ENCODE results near the gene PKIG. TPM values are rescaled to one million over a fixed set of nuclear protein-coding genes. Genes with fewer than 3 reads are reported as not detected.

PKIG gene
- polyA plus RNA-seq, 1 of the 3 experiments (the other 2 are of a cell fraction): 92.9 TPM

DNA sequence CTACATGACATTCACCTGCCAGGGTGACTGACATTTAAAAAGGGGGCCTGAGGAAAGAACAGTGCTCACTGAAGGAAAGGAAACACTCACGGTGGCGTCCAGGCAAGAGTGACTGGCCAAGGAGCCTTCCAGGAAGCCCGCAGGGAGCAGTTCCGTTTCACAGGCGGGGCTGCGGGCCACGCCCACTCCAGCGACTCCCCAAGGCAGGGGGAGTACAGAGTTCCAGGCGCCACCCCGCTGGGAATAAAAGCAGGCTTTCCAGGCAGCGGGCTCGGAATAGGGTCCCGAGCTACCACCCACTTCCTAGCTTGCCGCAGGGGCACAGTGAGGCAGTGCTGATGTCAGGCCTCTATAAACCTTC lies 34.2 kb downstream of the PKIG start:
- ChIA-PET CTCF (interaction anchor here (1.6 kb wide), 1 partner anchor 232 kb away, joined by 5 read pairs; no protein-coding TSS in a partner anchor), POLR2A (no interaction called here)
- WGBS (ENCODE audit: low lambda C conversion rate): 93% methylated on average over 5 of the region's 14 CpGs
- Histone ChIP-seq H3K27me3 (ENCODE audit: insufficient read depth) (no peaks in the 10 kb centered on the region), H3K27ac (ENCODE audit: low read depth in 2 of 2, low read length in 1 of 2) (no peak overlapping the region), H3K79me2 (ENCODE audit: insufficient read depth) (peaks cover 4% of the 10 kb centered on the region; the same call in 1 of the 2 replicates), H3K9me3 (no peaks in the 10 kb centered on the region), H3F3A (replicated peaks; ENCODE audit: insufficient read depth) (no peaks in the 10 kb centered on the region), H3K4me1 (ENCODE audit: control insufficient read depth in 1 of 2, insufficient read depth in 2 of 2, low read depth in 1 of 2, low read length in 1 of 2) (no peaks in the 10 kb centered on the region), H3K4me3 (ENCODE audit: low read depth in 2 of 2, low read length in 1 of 2) (no peak overlapping the region), H3K36me3 (replicated peaks in 1 of 2; ENCODE audit: control insufficient read depth in 1 of 2, insufficient read depth in 2 of 2, low read length in 1 of 2) (peaks cover 9 to 42% of the 10 kb centered on the region in 2 experiments), H3K4me2 (no peak overlapping the region), H2AFZ (ENCODE audit: low read depth) (no peak overlapping the region), H3K9me2 (no peaks in the 10 kb centered on the region), H3K9ac (no peak overlapping the region), H4K20me1 (ENCODE audit: insufficient read depth) (no peaks in the 10 kb centered on the region)
- TF ChIP-seq, protein P1, sequence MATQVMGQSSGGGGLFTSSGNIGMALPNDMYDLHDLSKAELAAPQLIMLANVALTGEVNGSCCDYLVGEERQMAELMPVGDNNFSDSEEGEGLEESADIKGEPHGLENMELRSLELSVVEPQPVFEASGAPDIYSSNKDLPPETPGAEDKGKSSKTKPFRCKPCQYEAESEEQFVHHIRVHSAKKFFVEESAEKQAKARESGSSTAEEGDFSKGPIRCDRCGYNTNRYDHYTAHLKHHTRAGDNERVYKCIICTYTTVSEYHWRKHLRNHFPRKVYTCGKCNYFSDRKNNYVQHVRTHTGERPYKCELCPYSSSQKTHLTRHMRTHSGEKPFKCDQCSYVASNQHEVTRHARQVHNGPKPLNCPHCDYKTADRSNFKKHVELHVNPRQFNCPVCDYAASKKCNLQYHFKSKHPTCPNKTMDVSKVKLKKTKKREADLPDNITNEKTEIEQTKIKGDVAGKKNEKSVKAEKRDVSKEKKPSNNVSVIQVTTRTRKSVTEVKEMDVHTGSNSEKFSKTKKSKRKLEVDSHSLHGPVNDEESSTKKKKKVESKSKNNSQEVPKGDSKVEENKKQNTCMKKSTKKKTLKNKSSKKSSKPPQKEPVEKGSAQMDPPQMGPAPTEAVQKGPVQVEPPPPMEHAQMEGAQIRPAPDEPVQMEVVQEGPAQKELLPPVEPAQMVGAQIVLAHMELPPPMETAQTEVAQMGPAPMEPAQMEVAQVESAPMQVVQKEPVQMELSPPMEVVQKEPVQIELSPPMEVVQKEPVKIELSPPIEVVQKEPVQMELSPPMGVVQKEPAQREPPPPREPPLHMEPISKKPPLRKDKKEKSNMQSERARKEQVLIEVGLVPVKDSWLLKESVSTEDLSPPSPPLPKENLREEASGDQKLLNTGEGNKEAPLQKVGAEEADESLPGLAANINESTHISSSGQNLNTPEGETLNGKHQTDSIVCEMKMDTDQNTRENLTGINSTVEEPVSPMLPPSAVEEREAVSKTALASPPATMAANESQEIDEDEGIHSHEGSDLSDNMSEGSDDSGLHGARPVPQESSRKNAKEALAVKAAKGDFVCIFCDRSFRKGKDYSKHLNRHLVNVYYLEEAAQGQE (IDR thresholded peaks at IDR 0.05; ENCODE audit: low read depth, low read length): no peak
- TF ChIP-seq NFIC (IDR thresholded peaks at IDR 0.05; ENCODE audit: borderline replicate concordance) (no peak), RAD21 (IDR thresholded peaks at IDR 0.05; ENCODE audit: low read length) (no peak), FOXJ3 (CRISPR knock-in tag; IDR thresholded peaks at IDR 0.05) (no peak), EZH2phosphoT487 (IDR thresholded peaks at IDR 0.05; ENCODE audit: borderline replicate concordance, low read depth) (no peak)
- TF ChIP-seq, protein P2, sequence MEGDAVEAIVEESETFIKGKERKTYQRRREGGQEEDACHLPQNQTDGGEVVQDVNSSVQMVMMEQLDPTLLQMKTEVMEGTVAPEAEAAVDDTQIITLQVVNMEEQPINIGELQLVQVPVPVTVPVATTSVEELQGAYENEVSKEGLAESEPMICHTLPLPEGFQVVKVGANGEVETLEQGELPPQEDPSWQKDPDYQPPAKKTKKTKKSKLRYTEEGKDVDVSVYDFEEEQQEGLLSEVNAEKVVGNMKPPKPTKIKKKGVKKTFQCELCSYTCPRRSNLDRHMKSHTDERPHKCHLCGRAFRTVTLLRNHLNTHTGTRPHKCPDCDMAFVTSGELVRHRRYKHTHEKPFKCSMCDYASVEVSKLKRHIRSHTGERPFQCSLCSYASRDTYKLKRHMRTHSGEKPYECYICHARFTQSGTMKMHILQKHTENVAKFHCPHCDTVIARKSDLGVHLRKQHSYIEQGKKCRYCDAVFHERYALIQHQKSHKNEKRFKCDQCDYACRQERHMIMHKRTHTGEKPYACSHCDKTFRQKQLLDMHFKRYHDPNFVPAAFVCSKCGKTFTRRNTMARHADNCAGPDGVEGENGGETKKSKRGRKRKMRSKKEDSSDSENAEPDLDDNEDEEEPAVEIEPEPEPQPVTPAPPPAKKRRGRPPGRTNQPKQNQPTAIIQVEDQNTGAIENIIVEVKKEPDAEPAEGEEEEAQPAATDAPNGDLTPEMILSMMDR (IDR thresholded peaks at IDR 0.05): no peak
- DNase-seq: no peak

GRCh38 chr20:44618318-44618731 lies 35.9 kb downstream of the PKIG start:
- ChIA-PET POLR2A (no interaction called here), CTCF (interaction anchor here (0.7 to 1.2 kb wide), 4 partner anchors 8 to 232 kb away, joined by 3 to 6 read pairs (median 4); no protein-coding TSS in a partner anchor)
- Histone ChIP-seq H3K4me3 (ENCODE audit: low read depth in 2 of 2, low read length in 1 of 2) (no peak overlapping the region), H3K27ac (ENCODE audit: low read depth in 2 of 2, low read length in 1 of 2) (no peak overlapping the region), H2AFZ (ENCODE audit: low read depth) (no peak overlapping the region), H4K20me1 (ENCODE audit: insufficient read depth) (no peaks in the 10 kb centered on the region), H3K9me3 (no peaks in the 10 kb centered on the region), H3K79me2 (ENCODE audit: insufficient read depth) (no peaks in the 10 kb centered on the region), H3K4me1 (ENCODE audit: control insufficient read depth in 1 of 2, insufficient read depth in 2 of 2, low read depth in 1 of 2, low read length in 1 of 2) (no peaks in the 10 kb centered on the region), H3K36me3 (replicated peaks in 1 of 2; ENCODE audit: control insufficient read depth in 1 of 2, insufficient read depth in 2 of 2, low read length in 1 of 2) (peaks cover 14 to 48% of the 10 kb centered on the region in 2 experiments), H3K9ac (no peak overlapping the region), H3F3A (replicated peaks; ENCODE audit: insufficient read depth) (no peaks in the 10 kb centered on the region), H3K27me3 (ENCODE audit: insufficient read depth) (no peaks in the 10 kb centered on the region), H3K9me2 (no peaks in the 10 kb centered on the region), H3K4me2 (no peak overlapping the region)
- TF ChIP-seq FOXM1 (IDR thresholded peaks at IDR 0.05; ENCODE audit: low read depth) (no peak), ELF1 (IDR thresholded peaks at IDR 0.05) (no peak), JUND (IDR thresholded peaks at IDR 0.05) (no peak), USF1 (IDR thresholded peaks at IDR 0.05; ENCODE audit: borderline replicate concordance, low read depth) (no peak), RCOR1 (IDR thresholded peaks at IDR 0.05; ENCODE audit: low read length) (no peak)
- no peak for DNase-seq
- WGBS (ENCODE audit: low lambda C conversion rate): 92% methylated on average over 14 of the region's 14 CpGs
